WI38 (cell line): ENCODE results near the gene SBNO2.

Experiments used
- H3K4me3 ChIP-seq: 2 replicates; pipeline ENCODE4 v1.5.1; 2011; ENCODE audit warnings: low read depth, mild to moderate bottlenecking, control low read depth, low read length
- CTCF ChIP-seq: IDR thresholded peaks from 2 replicates; pipeline ENCODE4 v1.5.1; 2012; ENCODE audit warnings: low read depth, mild to moderate bottlenecking, control low read depth, low read length

SBNO2 gene

GRCh38 chr19:1163934-1164683, 10.0 kb downstream of the SBNO2 start:
- no peak overlapping the region for H3K4me3 ChIP-seq
- TF ChIP-seq CTCF: no peak

- no peak overlapping the region for H3K4me3 ChIP-seq
- TF ChIP-seq CTCF: no peak
These were observed 10.7 kb downstream of the SBNO2 start for GRCh38 chr19:1163283-1163933.

- no peak overlapping the region for H3K4me3 ChIP-seq
- TF ChIP-seq CTCF: no peak
These were observed 11.4 kb downstream of the SBNO2 start for GRCh38 chr19:1162404-1163282.

- no peak overlapping the region for H3K4me3 ChIP-seq
- TF ChIP-seq CTCF: no peak
These were observed 12.4 kb downstream of the SBNO2 start for GRCh38 chr19:1161716-1162115.

GRCh38 chr19:1159864-1160595, 14.0 kb downstream of the SBNO2 start:
- no peak overlapping the region for H3K4me3 ChIP-seq
- no peak for TF ChIP-seq CTCF

GRCh38 chr19:1158885-1159448, 15.1 kb downstream of the SBNO2 start:
- no peak for TF ChIP-seq CTCF
- H3K4me3 ChIP-seq: no peak overlapping the region
